ENCODE results near the gene MAT1A. TPM values are rescaled to one million over a fixed set of nuclear protein-coding genes. Genes with fewer than 3 reads are reported as not detected.
"Not testable (repeated sequence)": the region's sequence is repeated elsewhere in the genome, so short reads cannot be mapped to it uniquely, and the experiment has no call there.

Gene MAT1A
- total RNA-seq (2014; rRNA removed; shearing (Covaris generic)): 2.1 and 3.9 TPM in 2 replicates

- in situ Hi-C loops (cut with HindIII; ENCODE audit: low sequenced_read_pairs): no loop called here
- DNase-seq (ENCODE audit: low spot score): no peak
These were observed at the start of gene MAT1A for GRCh38 chr10:80289451-80290287. Gene MAT1A (minus strand): TSS chr10:80289658. CDS start chr10:80289423, 235 bp downstream.

- peak; percentile 16 for DNase-seq (ENCODE audit: low spot score)
- in situ Hi-C loops (cut with HindIII; ENCODE audit: low sequenced_read_pairs): no loop called here
These were observed 44.5 kb upstream of the MAT1A start for GRCh38 chr10:80333983-80334382.

DNA sequence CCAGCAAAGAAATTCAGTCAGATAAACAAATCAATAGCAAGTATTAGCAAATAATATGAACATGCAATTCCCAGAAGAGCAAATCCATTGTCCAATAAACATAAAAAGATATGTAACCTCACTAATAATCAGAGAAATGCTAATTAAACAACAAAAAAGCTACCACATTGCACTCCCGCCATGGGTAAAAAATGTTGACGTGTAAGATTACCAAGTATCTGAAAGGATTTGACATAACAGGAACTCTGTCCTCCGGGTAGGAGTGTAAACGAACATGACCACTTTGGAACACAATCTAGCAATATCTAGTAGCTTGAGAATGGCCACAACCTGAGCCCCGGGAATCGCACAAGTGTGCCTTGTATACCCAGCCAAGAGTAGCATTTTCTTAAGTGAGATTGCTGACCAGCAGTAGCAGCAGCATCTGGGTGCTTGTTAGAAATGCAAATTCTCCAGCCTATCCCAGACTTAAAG, 35.5 kb upstream of the MAT1A start:
- in situ Hi-C loops (cut with HindIII; ENCODE audit: low sequenced_read_pairs): no loop called here
- DNase-seq (ENCODE audit: low spot score): no peak

DNA sequence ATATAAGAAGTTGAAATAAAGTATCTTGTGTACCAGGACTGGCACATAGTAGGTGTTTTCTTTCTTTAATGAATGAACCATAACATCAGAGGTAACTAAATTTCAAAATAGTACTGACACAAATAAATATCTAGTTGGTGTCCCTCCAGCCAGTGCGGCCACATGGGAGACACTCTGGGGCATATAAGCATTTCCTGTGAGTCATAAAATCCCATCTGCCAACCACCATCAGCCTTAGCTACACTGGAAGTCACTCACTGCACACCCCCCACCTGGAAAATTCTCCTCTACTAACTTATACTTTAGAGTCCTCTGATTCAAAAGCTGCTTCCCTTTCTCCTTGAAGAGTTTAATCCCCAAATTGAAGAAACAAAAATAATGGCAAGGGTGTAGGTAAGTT, 34.6 kb upstream of the MAT1A start:
- in situ Hi-C loops (cut with HindIII; ENCODE audit: low sequenced_read_pairs): no loop called here
- no peak for DNase-seq (ENCODE audit: low spot score)

DNA sequence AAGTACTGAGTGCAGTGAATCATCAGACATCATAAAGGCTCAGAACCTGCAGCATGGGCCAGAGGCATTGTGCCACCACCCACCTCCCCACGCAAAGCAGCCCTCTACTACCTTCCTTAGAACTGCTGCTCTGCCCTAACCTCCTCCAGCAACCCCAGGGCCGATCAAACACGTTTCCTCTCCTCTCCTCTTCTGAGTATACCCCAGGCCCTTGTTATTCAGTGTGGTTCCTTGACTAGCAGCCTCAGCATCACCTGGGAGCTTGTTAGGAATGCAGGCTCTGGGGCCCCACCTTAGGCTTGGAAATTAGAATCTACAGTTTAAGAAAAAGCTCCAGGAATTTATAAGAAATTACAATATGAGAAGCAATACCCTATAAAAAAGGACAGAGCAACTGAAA, 33.9 kb upstream of the MAT1A start:
- in situ Hi-C loops (cut with HindIII; ENCODE audit: low sequenced_read_pairs): no loop called here
- DNase-seq (ENCODE audit: low spot score): no peak

DNA sequence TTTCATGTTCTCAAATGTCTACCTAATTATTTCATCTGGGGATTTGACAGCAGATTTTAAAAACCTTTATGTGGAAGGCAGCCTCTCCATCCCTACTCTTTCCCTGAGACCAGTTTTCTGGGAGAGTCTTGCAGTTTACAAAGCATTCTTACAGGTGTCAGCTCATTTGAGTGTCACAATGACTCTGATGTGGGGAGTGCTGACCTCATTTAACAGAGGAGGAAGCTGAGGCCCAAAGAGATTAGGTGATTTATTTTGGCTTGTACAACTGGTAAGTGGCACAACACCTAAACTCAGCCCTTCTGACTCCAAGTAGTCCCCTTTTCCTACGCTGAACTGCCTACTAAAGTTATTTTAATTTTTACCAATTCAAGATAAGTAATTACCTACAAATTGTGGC, 33.3 kb upstream of the MAT1A start:
- in situ Hi-C loops (cut with HindIII; ENCODE audit: low sequenced_read_pairs): no loop called here
- DNase-seq (ENCODE audit: low spot score): no peak

DNA sequence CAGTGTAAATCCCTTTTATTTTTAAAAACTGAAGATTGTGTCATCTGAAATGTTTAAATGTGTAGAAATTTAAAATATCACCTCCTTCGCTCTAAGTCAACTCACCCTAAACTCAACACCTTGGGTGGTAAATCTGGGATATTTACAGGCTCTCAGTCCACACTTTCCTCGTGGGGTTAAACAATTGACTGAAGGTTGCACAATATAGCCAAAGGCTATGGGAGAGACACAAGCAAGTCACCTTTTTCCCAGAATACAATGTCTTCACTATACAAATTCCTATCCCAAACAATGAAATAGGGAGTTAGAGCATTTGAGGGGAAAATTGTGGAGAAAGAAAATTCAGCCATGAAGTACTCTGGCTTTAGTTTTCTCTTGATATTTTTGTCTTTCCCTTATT, 32.7 kb upstream of the MAT1A start:
- in situ Hi-C loops (cut with HindIII; ENCODE audit: low sequenced_read_pairs): no loop called here
- no peak for DNase-seq (ENCODE audit: low spot score)

- in situ Hi-C loops (cut with HindIII; ENCODE audit: low sequenced_read_pairs): no loop called here
These were observed 31.7 kb upstream of the MAT1A start for GRCh38 chr10:80321183-80321582.

DNA sequence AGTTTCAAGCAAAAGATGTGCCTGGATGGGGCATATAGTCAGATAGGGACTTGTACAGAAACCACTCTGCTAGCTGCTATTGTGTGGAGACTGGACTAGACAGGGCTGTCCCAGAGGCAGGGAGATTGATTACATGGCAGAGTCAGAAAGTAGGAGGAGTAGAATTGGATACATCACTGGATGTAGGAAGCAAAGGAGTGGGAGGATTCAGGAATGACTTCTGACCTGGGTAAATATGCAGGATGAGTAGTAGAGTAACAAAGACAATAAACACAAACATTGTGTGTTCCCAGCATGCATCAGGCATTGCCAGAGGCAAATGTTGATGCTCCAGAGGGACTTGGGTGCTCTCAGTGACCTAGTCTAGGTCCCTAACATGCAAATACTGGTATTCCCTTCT, 30.9 kb upstream of the MAT1A start:
- DNase-seq (ENCODE audit: low spot score): no peak
- in situ Hi-C loops (cut with HindIII; ENCODE audit: low sequenced_read_pairs): no loop called here

More at GRCh38 chr10:80321183-80321582, 31.7 kb upstream of the MAT1A start:
- DNase-seq (ENCODE audit: low spot score): no peak

GRCh38 chr10:80319725-80320290, 30.4 kb upstream of the MAT1A start:
- in situ Hi-C loops (cut with HindIII; ENCODE audit: low sequenced_read_pairs): no loop called here
- no peak for DNase-seq (ENCODE audit: low spot score)

DNA sequence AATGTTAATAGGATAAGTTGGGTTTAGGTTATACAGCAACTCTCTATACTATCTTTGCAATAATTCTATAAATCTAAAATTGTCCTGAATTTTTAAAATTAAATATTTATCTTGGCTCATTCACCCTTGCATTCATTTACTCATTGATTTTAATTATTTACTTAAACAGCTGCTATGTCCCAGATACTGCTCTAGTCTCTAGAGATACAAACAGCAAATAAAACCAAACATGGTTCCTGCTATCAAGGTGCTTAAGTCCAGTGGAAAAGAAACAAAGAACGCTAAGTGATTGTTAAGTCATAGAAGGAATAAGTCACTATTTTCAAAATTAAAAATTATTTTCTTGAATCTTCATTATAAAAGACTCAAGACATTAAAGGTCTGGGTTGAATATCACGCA, 29.9 kb upstream of the MAT1A start:
- in situ Hi-C loops (cut with HindIII; ENCODE audit: low sequenced_read_pairs): no loop called here
- DNase-seq (ENCODE audit: low spot score): no peak

GRCh38 chr10:80318742-80319141, 29.3 kb upstream of the MAT1A start:
- no peak for DNase-seq (ENCODE audit: low spot score)
- in situ Hi-C loops (cut with HindIII; ENCODE audit: low sequenced_read_pairs): no loop called here

DNA sequence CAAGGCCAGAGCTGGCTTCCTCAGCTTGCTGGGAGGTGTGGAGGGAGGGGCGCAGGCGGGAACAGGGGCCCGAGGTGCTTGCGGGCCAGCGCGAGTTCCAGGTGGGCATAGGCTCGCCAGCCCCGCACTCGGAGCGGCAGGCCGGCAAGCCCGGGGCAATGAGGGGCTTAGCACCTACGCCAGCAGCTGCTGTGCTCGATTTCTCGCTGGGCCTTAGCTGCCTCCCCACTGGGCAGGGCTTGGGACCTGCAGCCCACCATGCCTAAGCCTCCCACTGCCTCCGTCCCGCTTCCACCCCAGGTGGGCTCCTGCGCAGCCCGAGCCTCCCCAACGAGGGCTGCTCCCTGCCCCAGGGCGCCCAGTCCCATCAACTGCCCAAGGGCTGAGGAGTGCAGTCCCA, 25.9 kb upstream of the MAT1A start:
- DNase-seq (ENCODE audit: low spot score): no peak
- in situ Hi-C loops (cut with HindIII; ENCODE audit: low sequenced_read_pairs): no loop called here

DNA sequence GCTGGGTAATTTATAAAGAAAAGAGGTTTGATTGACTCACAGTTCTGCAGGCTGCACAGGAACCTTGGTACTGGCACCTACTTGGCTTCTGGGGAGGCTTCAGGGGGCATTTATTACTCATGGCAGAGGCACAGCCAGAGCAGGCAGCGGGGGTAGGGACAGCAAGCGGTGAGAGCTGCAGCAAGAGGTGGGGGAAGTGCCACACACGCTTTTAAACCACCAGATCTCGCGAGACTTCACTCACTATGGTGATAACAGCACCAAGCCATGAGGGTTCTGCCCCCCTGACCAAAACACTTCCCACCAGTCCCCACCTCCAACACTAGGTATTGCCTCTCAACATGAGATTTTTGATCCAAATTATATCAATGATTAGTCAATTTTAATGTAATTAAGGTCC, 24.1 kb upstream of the MAT1A start:
- in situ Hi-C loops (cut with HindIII; ENCODE audit: low sequenced_read_pairs): no loop called here
- no peak for DNase-seq (ENCODE audit: low spot score)

- DNase-seq (ENCODE audit: low spot score); in situ Hi-C loops (cut with HindIII; ENCODE audit: low sequenced_read_pairs): not testable (repeated sequence)
These were observed 16.5 kb upstream of the MAT1A start for GRCh38 chr10:80305989-80306388.

- in situ Hi-C loops (cut with HindIII; ENCODE audit: low sequenced_read_pairs): no loop called here
- no peak for DNase-seq (ENCODE audit: low spot score)
These were observed 7.5 kb upstream of the MAT1A start for GRCh38 chr10:80296942-80297341.

- no peak for DNase-seq (ENCODE audit: low spot score)
- in situ Hi-C loops (cut with HindIII; ENCODE audit: low sequenced_read_pairs): no loop called here
These were observed 3.3 kb upstream of the MAT1A start for GRCh38 chr10:80292607-80293239.

- in situ Hi-C loops (cut with HindIII; ENCODE audit: low sequenced_read_pairs): no loop called here
- no peak for DNase-seq (ENCODE audit: low spot score)
These were observed 1.2 kb upstream of the MAT1A start for GRCh38 chr10:80290474-80291220.

DNA sequence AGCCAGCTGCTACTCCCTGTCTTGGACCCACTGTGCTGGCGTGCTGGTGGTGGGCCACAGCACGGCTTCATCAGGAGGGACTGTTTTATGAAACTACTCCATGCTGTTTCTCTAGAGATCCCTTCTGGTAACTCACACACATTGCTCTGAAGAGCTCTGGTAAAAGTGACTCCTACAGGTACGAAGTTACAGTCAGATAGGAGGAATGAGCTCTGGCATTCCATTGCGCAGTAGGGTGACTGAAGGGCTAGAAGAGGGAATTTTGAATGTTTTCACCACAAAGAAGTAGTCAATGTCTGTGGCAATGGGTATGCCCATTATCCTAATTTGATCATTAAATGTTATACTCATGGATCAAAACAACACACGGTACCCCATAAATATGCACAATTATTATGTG, 609 bp downstream of the MAT1A start:
- no peak for DNase-seq (ENCODE audit: low spot score)
- in situ Hi-C loops (cut with HindIII; ENCODE audit: low sequenced_read_pairs): no loop called here

DNA sequence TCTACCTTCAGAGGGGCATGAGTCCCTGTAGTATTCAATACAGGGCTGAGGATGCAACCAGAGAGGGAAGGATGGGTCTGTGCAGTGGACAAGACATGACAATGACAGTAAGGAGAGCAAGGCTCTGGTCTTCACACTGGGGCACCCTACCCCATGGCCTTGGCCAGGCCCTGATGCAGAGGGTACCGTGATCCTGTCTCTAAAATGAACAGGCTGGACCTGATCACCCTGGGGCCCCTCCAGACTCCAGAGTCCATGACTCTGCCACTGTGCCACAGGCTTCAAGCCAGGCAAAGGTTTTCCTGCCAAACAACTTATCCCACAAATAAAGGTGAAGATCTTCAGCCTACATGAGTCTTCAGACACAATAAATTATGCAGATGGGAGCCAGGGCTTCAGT, 4.9 kb downstream of the MAT1A start:
- in situ Hi-C loops (cut with HindIII; ENCODE audit: low sequenced_read_pairs): no loop called here
- DNase-seq (ENCODE audit: low spot score): no peak
